Subcutaneous adipose tissue (tissue), 4 donors: ENCODE data around the gene TNFRSF8. TPM values are rescaled to one million over a fixed set of nuclear protein-coding genes. Genes with fewer than 3 reads are reported as not detected.

ENCODE experiments used
- CTCF ChIP-seq: fragments of 450-650 bp; IDR thresholded peaks from one replicate; pipeline ENCODE4 v1.5.1; 2016; ENCODE audit warnings: low read depth, mild to moderate bottlenecking, control low read depth, antibody characterized with exemption, moderate library complexity
- total RNA-seq, 4 donors: library from RNA; depleted of rRNA; stranded (reverse); fragments of >200 nt; gene quantifications; one replicate each; pipeline ENCODE4 v1.1.0, GENCODE V29; 2016

Gene TNFRSF8
- total RNA-seq, 4 donors from 2014 or later, result 1.5 to 7.2 (median 2.9) TPM

- TF ChIP-seq CTCF, result no peak
Observed at GRCh38 chr1:12143631-12144155, 80.6 kb downstream of the TNFRSF8 start.

GRCh38 chr1:12144236-12144635 lies 81.1 kb downstream of the TNFRSF8 start:
- no peak for TF ChIP-seq CTCF

GRCh38 chr1:12144969-12145368 lies 81.9 kb downstream of the TNFRSF8 start:
- TF ChIP-seq CTCF, result no peak

GRCh38 chr1:12145616-12146342 lies 82.7 kb downstream of the TNFRSF8 start:
- no peak for TF ChIP-seq CTCF

GRCh38 chr1:12146343-12147112 lies 83.4 kb downstream of the TNFRSF8 start:
- no peak for TF ChIP-seq CTCF

GRCh38 chr1:12147201-12147701 lies 84.1 kb downstream of the TNFRSF8 start:
- TF ChIP-seq CTCF, result no peak
